Fibroblast of lung (primary cell): ENCODE data around the gene TRMT44. TPM values are rescaled to one million over a fixed set of nuclear protein-coding genes. Genes with fewer than 3 reads are reported as not detected.

ENCODE experiments used
- DNase-seq, 2 donors: peaks; one replicate each; pipeline versions ENCODE4 v3.0.0 to v3.0.0-alpha.2; 2010; ENCODE audit warnings: low read depth in 2 of 2
- H2AFZ ChIP-seq: 2 replicates; pipeline ENCODE4 v1.5.1; 2012; ENCODE audit warnings: low read length, control low read depth, inconsistent platforms
- H3K27ac ChIP-seq: 2 replicates; pipeline ENCODE4 v1.5.1; 2011; ENCODE audit warnings: low read length, control low read depth; ENCODE audit not compliant: insufficient read depth
- H3K27me3 ChIP-seq: 2 replicates; pipeline ENCODE4 v1.5.1; 2011; ENCODE audit warnings: mild to moderate bottlenecking, low read length; ENCODE audit not compliant: control insufficient read depth, insufficient read depth
- H3K36me3 ChIP-seq: 2 replicates; pipeline ENCODE4 v1.5.1; 2011; ENCODE audit warnings: low read length; ENCODE audit not compliant: control insufficient read depth, insufficient read depth
- H3K4me1 ChIP-seq: 2 replicates; pipeline ENCODE4 v1.5.1; 2011; ENCODE audit warnings: low read length; ENCODE audit not compliant: control insufficient read depth, insufficient read depth; ENCODE audit errors: extremely low read depth
- H3K4me2 ChIP-seq: 2 replicates; pipeline ENCODE4 v1.5.1; 2011; ENCODE audit warnings: low read length, control low read depth; ENCODE audit not compliant: insufficient read depth; ENCODE audit errors: extremely low read depth
- H3K4me3 ChIP-seq, 4 experiments: fragments of 200-600 bp in 1 of 4; sonication (generic) in 1 of 4; replicated peaks in 1 of 4; 2 replicates each; pipeline ENCODE4 v1.5.1; 2011 to 2016; ENCODE audit warnings: low read length in 4 of 4, low read depth in 3 of 4, mild to moderate bottlenecking in 3 of 4, control low read depth in 2 of 4, inconsistent platforms in 1 of 4, mixed read lengths in 1 of 4; ENCODE audit not compliant: insufficient read depth in 1 of 4; ENCODE audit errors: control extremely low read depth in 1 of 4
- H3K79me2 ChIP-seq: 2 replicates; pipeline ENCODE4 v1.5.1; 2012; ENCODE audit warnings: mild to moderate bottlenecking, low read length, inconsistent platforms; ENCODE audit not compliant: control insufficient read depth, insufficient read depth
- H3K9ac ChIP-seq: 2 replicates; pipeline ENCODE4 v1.5.1; 2011; ENCODE audit warnings: mild to moderate bottlenecking, low read length, control low read depth; ENCODE audit not compliant: insufficient read depth
- H3K9me3 ChIP-seq: 2 replicates; pipeline ENCODE4 v1.5.1; 2012; ENCODE audit warnings: low read depth, low read length; ENCODE audit not compliant: control insufficient read depth, insufficient read depth
- H4K20me1 ChIP-seq: 2 replicates; pipeline ENCODE4 v1.5.1; 2011; ENCODE audit warnings: low read length; ENCODE audit not compliant: control insufficient read depth, insufficient read depth; ENCODE audit errors: extremely low read depth
- CTCF ChIP-seq, 2 donors: IDR thresholded peaks in 1 of 2; conservative IDR thresholded peaks in 1 of 2; 1 replicate in 1 of 2; 2 replicates in 1 of 2; pipeline ENCODE4 v1.5.1; 2011 to 2012; ENCODE audit warnings: low read length in 2 of 2, control low read depth in 1 of 2, inconsistent platforms in 1 of 2, low read depth in 1 of 2, mild to moderate bottlenecking in 1 of 2
- EZH2 ChIP-seq: IDR thresholded peaks from 2 replicates; pipeline ENCODE4 v1.5.1; 2012; ENCODE audit warnings: low read length, control low read depth, mild to moderate bottlenecking; ENCODE audit errors: missing control alignments
- polyA plus RNA-seq, 2 donors: library from polyadenylated mRNA; depleted of rRNA in 1 of 2; stranded (reverse) in 1 of 2; unstranded in 1 of 2; fragments of >200 nt; gene quantifications; 2 replicates each; pipeline ENCODE4 v1.2.1, GENCODE V29; 2011 to 2012; ENCODE audit warnings: missing spikeins in 1 of 2
- total RNA-seq: library from RNA; depleted of rRNA; stranded (reverse); fragments of >200 nt; gene quantifications from 2 replicates; pipeline ENCODE4 v1.2.1, GENCODE V29; 2014

The TRMT44 gene
- total and polyA plus RNA-seq, 2 donors (not counting 1 experiment from before 2014, with no cell fraction given): 6.5 to 14.0 TPM

- no peak overlapping the region for H2AFZ ChIP-seq
- no peak overlapping the region for H3K4me3 ChIP-seq
- no peak overlapping the region for H3K4me2 ChIP-seq
- no peaks in the 10 kb centered on the region for H3K79me2 ChIP-seq
- DNase-seq: no peak
- no peaks in the 10 kb centered on the region for H3K9me3 ChIP-seq
- H3K4me1 ChIP-seq: peaks cover 2% of the 10 kb centered on the region
- no peaks in the 10 kb centered on the region for H4K20me1 ChIP-seq
- no peak overlapping the region for H3K9ac ChIP-seq
- TF ChIP-seq EZH2: no peak
- TF ChIP-seq CTCF (conservative IDR thresholded peaks at IDR 0.05 in 1 of 2, IDR thresholded peaks at IDR 0.05 in 1 of 2; ENCODE audit: low read depth in 1 of 2, low read length in 2 of 2): no peak
- H3K27me3 ChIP-seq: no peaks in the 10 kb centered on the region
- H3K27ac ChIP-seq: no peak overlapping the region
- H3K36me3 ChIP-seq: no peaks in the 10 kb centered on the region
These were observed 76.5 kb downstream of the TRMT44 start for GRCh38 chr4:8516996-8517550.

- H2AFZ ChIP-seq: no peak overlapping the region
These were observed 77.4 kb downstream of the TRMT44 start for GRCh38 chr4:8517946-8518345.

More at GRCh38 chr4:8517946-8518345, 77.4 kb downstream of the TRMT44 start:
- Histone ChIP-seq H3K79me2 (no peaks in the 10 kb centered on the region), H3K36me3 (no peaks in the 10 kb centered on the region), H3K9me3 (no peaks in the 10 kb centered on the region), H3K4me3 (no peak overlapping the region), H3K4me2 (no peak overlapping the region), H3K9ac (no peak overlapping the region), H3K27me3 (no peaks in the 10 kb centered on the region), H4K20me1 (no peaks in the 10 kb centered on the region), H3K4me1 (peaks cover 2% of the 10 kb centered on the region), H3K27ac (no peak overlapping the region)
- DNase-seq: no peak
- TF ChIP-seq CTCF (conservative IDR thresholded peaks at IDR 0.05 in 1 of 2, IDR thresholded peaks at IDR 0.05 in 1 of 2; ENCODE audit: low read depth in 1 of 2, low read length in 2 of 2): no peak
- no peak for TF ChIP-seq EZH2
